ENCODE measurements around the gene CYREN.

GRCh38 chr7:135168489-135169140, 1.9 kb downstream of the CYREN start:
- no peak for TF ChIP-seq CTCF (IDR thresholded peaks at IDR 0.05)
- no peak for TF ChIP-seq EZH2phosphoT487 (IDR thresholded peaks at IDR 0.05)
- no peak for TF ChIP-seq EZH2 (IDR thresholded peaks at IDR 0.05)

All from neural progenitor cell (in vitro differentiated cells).